ENCODE results near the gene KRT28. TPM values are rescaled to one million over a fixed set of nuclear protein-coding genes. Genes with fewer than 3 reads are reported as not detected.

KRT28 gene
- total and polyA plus RNA-seq, 2 donors from 2014 or later, result not detected

- Histone ChIP-seq H3K9ac (ENCODE audit: low read length in 3 of 3) (no peak overlapping the region), H3K27ac (ENCODE audit: low read depth in 2 of 2, low read length in 2 of 2) (no peak overlapping the region), H3K4me3 (ENCODE audit: low read length in 3 of 3) (no peak overlapping the region), H3K36me3 (ENCODE audit: control insufficient read depth in 2 of 3, insufficient read depth in 3 of 3, low read length in 3 of 3) (no peaks in the 10 kb centered on the region), H3K4me1 (ENCODE audit: control insufficient read depth in 2 of 3, insufficient read depth in 2 of 3, low read depth in 1 of 3, low read length in 3 of 3) (no peaks in the 10 kb centered on the region), H3K27me3 (ENCODE audit: control insufficient read depth, insufficient read depth, low read length) (no peaks in the 10 kb centered on the region), H3K9me3 (ENCODE audit: control insufficient read depth in 2 of 3, insufficient read depth in 1 of 3, low read length in 3 of 3) (no peaks in the 10 kb centered on the region)
- DNase-seq, result peak in 3 of 5 donors; percentile 52 to 74 (median 74)
- no peak for FAIRE-seq
- no peak for TF ChIP-seq CTCF (IDR thresholded peaks at IDR 0.05; ENCODE audit: borderline replicate concordance, extremely low read depth, insufficient read depth)
- intact Hi-C loops (cut with DNase I), result no loop called here
Measured at GRCh38 chr17:40825599-40825998, 25.8 kb upstream of the KRT28 start.

GRCh38 chr17:40824015-40824832, 24.5 kb upstream of the KRT28 start:
- no peak overlapping the region for H3K4me3 ChIP-seq (ENCODE audit: low read length in 3 of 3)
- FAIRE-seq (no peak), DNase-seq (no peak)
- TF ChIP-seq CTCF (IDR thresholded peaks at IDR 0.05; ENCODE audit: borderline replicate concordance, extremely low read depth, insufficient read depth), result no peak
- H3K27me3 ChIP-seq (ENCODE audit: control insufficient read depth, insufficient read depth, low read length), result no peaks in the 10 kb centered on the region
- H3K9me3 ChIP-seq (ENCODE audit: control insufficient read depth in 2 of 3, insufficient read depth in 1 of 3, low read length in 3 of 3), result no peaks in the 10 kb centered on the region
- H3K9ac ChIP-seq (ENCODE audit: low read length in 3 of 3), result no peak overlapping the region
- H3K4me1 ChIP-seq (ENCODE audit: control insufficient read depth in 2 of 3, insufficient read depth in 2 of 3, low read depth in 1 of 3, low read length in 3 of 3), result peaks cover 0 to 4% (median 0%) of the 10 kb centered on the region in 3 donors
- H3K36me3 ChIP-seq (ENCODE audit: control insufficient read depth in 2 of 3, insufficient read depth in 3 of 3, low read length in 3 of 3), result no peaks in the 10 kb centered on the region
- no peak overlapping the region for H3K27ac ChIP-seq (ENCODE audit: low read depth in 2 of 2, low read length in 2 of 2)
- intact Hi-C loops (cut with DNase I), result no loop called here

GRCh38 chr17:40822132-40822812, 22.5 kb upstream of the KRT28 start, which contains the start of gene KRT10:
Gene KRT10, minus strand, starts transcription at chr17:40822614. Its CDS starts 29 bp downstream, at chr17:40822585.
- Histone ChIP-seq H3K27me3 (ENCODE audit: control insufficient read depth, insufficient read depth, low read length) (no peaks in the 10 kb centered on the region), H3K4me3 (ENCODE audit: low read length in 3 of 3) (no peak within 1 kb of the TSS), H3K9ac (ENCODE audit: low read length in 3 of 3) (no peak within 1 kb of the TSS), H3K9me3 (ENCODE audit: control insufficient read depth in 2 of 3, insufficient read depth in 1 of 3, low read length in 3 of 3) (no peaks in the 10 kb centered on the region), H3K4me1 (ENCODE audit: control insufficient read depth in 2 of 3, insufficient read depth in 2 of 3, low read depth in 1 of 3, low read length in 3 of 3) (peaks cover 0 to 4% (median 0%) of the 10 kb centered on the region in 3 donors), H3K36me3 (ENCODE audit: control insufficient read depth in 2 of 3, insufficient read depth in 3 of 3, low read length in 3 of 3) (no peaks in the 10 kb centered on the region), H3K27ac (ENCODE audit: low read depth in 2 of 2, low read length in 2 of 2) (no peak within 1 kb of the TSS)
- TF ChIP-seq CTCF (IDR thresholded peaks at IDR 0.05; ENCODE audit: borderline replicate concordance, extremely low read depth, insufficient read depth), result no peak
- DNase-seq (no peak), FAIRE-seq (no peak)
- intact Hi-C loops (cut with DNase I), result no loop called here

Measured in kidney (tissue), 14 donors.